Prostate gland (tissue), 2 donors: ENCODE data around the gene FRK. TPM values are rescaled to one million over a fixed set of nuclear protein-coding genes. Genes with fewer than 3 reads are reported as not detected.
"Not testable (repeated sequence)": the region's sequence is repeated elsewhere in the genome, so short reads cannot be mapped to it uniquely, and the experiment has no call there.

Source experiments
- DNase-seq: peaks from one replicate; pipeline ENCODE4 v3.0.0-alpha.2; 2019; ENCODE audit warnings: low spot score
- H3K27ac ChIP-seq, 2 donors: fragments of 200-600 bp; sonication (generic); 2 replicates each; pipeline ENCODE4 v1.5.1; 2017 to 2019
- H3K27me3 ChIP-seq: fragments of 200-600 bp; sonication (generic); replicated peaks from 2 replicates; pipeline ENCODE4 v1.5.1; 2019; ENCODE audit not compliant: insufficient read depth
- H3K36me3 ChIP-seq, 2 donors: fragments of 200-600 bp; sonication (generic); 1 replicate in 1 of 2; 2 replicates in 1 of 2; pipeline versions ENCODE4 v1.5.1 to v1.8.1; 2017 to 2019
- H3K4me1 ChIP-seq: fragments of 200-600 bp; sonication (generic); replicated peaks from 2 replicates; pipeline ENCODE4 v1.5.1; 2019
- H3K4me3 ChIP-seq, 2 donors: fragments of 200-600 bp; sonication (generic); 2 replicates each; pipeline ENCODE4 v1.5.1; 2017 to 2019
- H3K9me3 ChIP-seq: fragments of 200-600 bp; sonication (generic); 2 replicates; pipeline ENCODE4 v1.5.1; 2017
- CTCF ChIP-seq, 4 experiments: fragments of 200-600 bp in 2 of 4; fragments of 450-650 bp in 2 of 4; sonication (generic) in 2 of 4; IDR thresholded peaks; 1 replicate in 3 of 4; 2 replicates in 1 of 4; pipeline ENCODE4 v1.5.1; 2016 to 2019; ENCODE audit warnings: antibody characterized with exemption in 4 of 4, mild to moderate bottlenecking in 2 of 4, moderate library complexity in 2 of 4
- POLR2A ChIP-seq: fragments of 450-650 bp; IDR thresholded peaks from one replicate; pipeline ENCODE4 v1.6.1; 2016; ENCODE audit warnings: antibody characterized with exemption, mild to moderate bottlenecking
- POLR2AphosphoS5 ChIP-seq: sonication (generic); formaldehyde crosslinking; IDR thresholded peaks from one replicate; pipeline ENCODE4 v1.6.1; 2017; ENCODE audit warnings: antibody characterized with exemption
- WGBS: methylation state at CpG from one replicate; pipeline ENCODE4 v1.1.5; 2018; 5-methylcytosine and 5-hydroxymethylcytosine counted together
- intact Hi-C: fragments of 100-400 bp; cut with DNase I; formaldehyde crosslinking; loops from one replicate; pipeline ENCODE4 v1.14.2; 2022
- total RNA-seq, 2 donors: library from RNA; depleted of rRNA; stranded (reverse); fragments of >200 nt; gene quantifications; one replicate each; pipeline ENCODE4 v1.1.0, GENCODE V29; 2016

Gene FRK
- total RNA-seq, 2 donors from 2014 or later, result 3.2 to 6.9 TPM

DNA sequence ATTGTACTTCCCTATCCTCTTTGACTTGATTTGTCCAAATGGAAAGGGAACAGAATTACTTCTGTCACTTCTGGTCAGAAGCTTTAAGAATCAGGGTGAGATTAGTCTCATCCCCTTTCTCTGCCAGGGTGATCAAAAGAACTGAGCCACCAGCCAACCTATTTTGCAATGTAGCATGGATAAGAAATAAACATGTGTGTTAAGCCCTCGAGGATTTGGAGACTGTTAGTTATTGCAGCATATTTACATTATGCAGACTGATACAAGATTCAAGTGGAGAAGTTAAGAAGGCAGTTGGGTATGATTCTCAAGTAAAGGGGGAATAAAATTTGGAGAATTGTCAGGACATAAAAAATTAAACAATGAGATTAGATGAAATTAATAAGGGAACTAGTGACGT is 106.0 kb downstream of the FRK start:
- H3K36me3 ChIP-seq, result no peaks in the 10 kb centered on the region
- no peak for DNase-seq
- H3K4me1 ChIP-seq, result no peaks in the 10 kb centered on the region
- WGBS, result 83% methylated on average over 2 of the region's 2 CpGs
- H3K27me3 ChIP-seq, result no peaks in the 10 kb centered on the region
- H3K27ac ChIP-seq, result no peak overlapping the region
- H3K9me3 ChIP-seq, result no peaks in the 10 kb centered on the region
- no peak overlapping the region for H3K4me3 ChIP-seq
- TF ChIP-seq POLR2A (no peak), CTCF (IDR thresholded peaks at IDR 0.05) (no peak), POLR2AphosphoS5 (no peak)
- intact Hi-C loops, result no loop called here

- no peaks in the 10 kb centered on the region for H3K27me3 ChIP-seq
- H3K9me3 ChIP-seq, result no peaks in the 10 kb centered on the region
- intact Hi-C loops, result no loop called here
- no peak for DNase-seq
- H3K4me3 ChIP-seq, result no peak overlapping the region
- no peak overlapping the region for H3K27ac ChIP-seq
- TF ChIP-seq POLR2A (no peak), CTCF (IDR thresholded peaks at IDR 0.05) (no peak), POLR2AphosphoS5 (no peak)
- H3K4me1 ChIP-seq, result no peaks in the 10 kb centered on the region
- H3K36me3 ChIP-seq, result no peaks in the 10 kb centered on the region
These were observed 111.9 kb downstream of the FRK start for GRCh38 chr6:115948751-115949150.

GRCh38 chr6:115947966-115948541 is 112.6 kb downstream of the FRK start:
- TF ChIP-seq POLR2A, result no peak
- TF ChIP-seq CTCF (IDR thresholded peaks at IDR 0.05), result no peak
- no peak for TF ChIP-seq POLR2AphosphoS5
- WGBS, result 89% methylated on average over 2 of the region's 2 CpGs
- no peaks in the 10 kb centered on the region for H3K9me3 ChIP-seq
- intact Hi-C loops, result no loop called here
- H3K27me3 ChIP-seq, result no peaks in the 10 kb centered on the region
- no peak overlapping the region for H3K27ac ChIP-seq
- H3K4me3 ChIP-seq, result no peak overlapping the region
- no peaks in the 10 kb centered on the region for H3K4me1 ChIP-seq
- DNase-seq, result no peak
- no peaks in the 10 kb centered on the region for H3K36me3 ChIP-seq

DNA sequence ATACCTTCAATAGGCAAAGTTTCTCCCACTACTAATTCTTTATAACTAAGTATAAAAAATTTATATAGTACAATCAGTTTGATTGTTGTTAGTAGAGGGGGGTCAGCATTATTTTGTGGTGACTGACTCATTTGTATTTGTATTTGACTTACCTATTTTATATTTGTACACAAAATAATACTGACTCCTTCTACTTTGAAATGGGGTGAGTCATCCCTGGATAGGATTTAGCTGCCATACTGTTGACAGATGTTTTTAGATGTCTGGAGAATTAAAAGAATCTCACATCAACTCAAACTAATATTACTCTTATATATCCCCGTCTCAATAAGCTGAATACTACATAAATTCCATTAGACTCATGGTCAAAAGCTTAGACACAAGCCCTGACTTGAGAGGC is 114.9 kb downstream of the FRK start:
- no peak for DNase-seq
- no peaks in the 10 kb centered on the region for H3K36me3 ChIP-seq
- H3K9me3 ChIP-seq, result no peaks in the 10 kb centered on the region
- WGBS, result 78% methylated on average over 1 of the region's 1 CpG
- intact Hi-C loops, result no loop called here
- no peak overlapping the region for H3K4me3 ChIP-seq
- no peak overlapping the region for H3K27ac ChIP-seq
- TF ChIP-seq POLR2A (no peak), CTCF (IDR thresholded peaks at IDR 0.05) (no peak)
- H3K27me3 ChIP-seq, result no peaks in the 10 kb centered on the region
- no peaks in the 10 kb centered on the region for H3K4me1 ChIP-seq

DNA sequence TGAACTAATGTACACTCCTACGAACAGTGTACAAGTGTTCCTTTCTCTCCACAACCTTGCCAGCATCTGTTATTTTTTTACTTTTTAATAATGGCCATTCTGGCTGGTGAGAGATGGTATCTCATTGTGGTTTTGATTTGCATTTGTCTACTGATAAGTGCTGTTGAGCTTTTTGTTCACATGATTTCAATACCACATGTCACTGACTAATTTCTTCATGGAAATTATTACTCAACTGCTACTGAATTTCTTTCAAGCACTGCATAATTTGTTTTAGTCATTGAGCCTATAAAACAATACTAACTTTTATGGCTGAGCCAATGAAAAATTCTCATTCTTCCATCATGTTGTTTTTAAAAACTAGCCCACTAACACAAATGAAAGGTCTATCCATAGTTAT is 115.4 kb downstream of the FRK start:
- H3K27ac ChIP-seq, result no peak overlapping the region
- TF ChIP-seq CTCF (IDR thresholded peaks at IDR 0.05) (no peak), POLR2AphosphoS5 (no peak), POLR2A (no peak)
- H3K9me3 ChIP-seq, result no peaks in the 10 kb centered on the region
- no peak for DNase-seq
- no peaks in the 10 kb centered on the region for H3K27me3 ChIP-seq
- H3K4me3 ChIP-seq, result no peak overlapping the region
- intact Hi-C loops, result no loop called here
- WGBS, result 91% methylated on average over 1 of the region's 1 CpG
- no peaks in the 10 kb centered on the region for H3K36me3 ChIP-seq
- no peaks in the 10 kb centered on the region for H3K4me1 ChIP-seq

- H3K9me3 ChIP-seq, intact Hi-C loops, H3K4me3 ChIP-seq, DNase-seq, H3K4me1 ChIP-seq, H3K27me3 ChIP-seq, H3K27ac ChIP-seq, H3K36me3 ChIP-seq: not testable (repeated sequence)
These were observed 115.9 kb downstream of the FRK start for GRCh38 chr6:115944829-115945228.

- DNase-seq, H3K27me3 ChIP-seq, H3K4me3 ChIP-seq, H3K9me3 ChIP-seq, H3K27ac ChIP-seq, H3K36me3 ChIP-seq, intact Hi-C loops, H3K4me1 ChIP-seq: not testable (repeated sequence)
- 94% methylated on average over 2 of the region's 2 CpGs for WGBS
These were observed 123.2 kb downstream of the FRK start for GRCh38 chr6:115937502-115937901.
